Adrenal gland (tissue), 12 donors: ENCODE data around the gene CDCA4. TPM values are rescaled to one million over a fixed set of nuclear protein-coding genes. Genes with fewer than 3 reads are reported as not detected.
A peak's percentile ranks its signal among the peaks of the same experiment; 100 is the strongest.

ENCODE experiments used
- DNase-seq, 7 donors: peaks; one replicate each; pipeline ENCODE4 v3.0.0-alpha.2; 2019 to 2020
- H3K27ac ChIP-seq, 5 donors: fragments of 200-600 bp; sonication (generic) in 4 of 5; 1 replicate in 3 of 5; 2 replicates in 2 of 5; pipeline versions ENCODE4 v1.5.1 to v1.8.0; 2016 to 2020; ENCODE audit warnings: mild to moderate bottlenecking in 1 of 5
- H3K27me3 ChIP-seq: fragments of 200-600 bp; 2 replicates; pipeline ENCODE4 v1.8.0; 2021
- H3K36me3 ChIP-seq, 2 donors: fragments of 200-600 bp; replicated peaks in 1 of 2; 1 replicate in 1 of 2; 2 replicates in 1 of 2; pipeline versions ENCODE4 v1.5.1 to v1.8.0; 2018 to 2022
- H3K4me1 ChIP-seq, 2 donors: fragments of 200-600 bp; replicated peaks in 1 of 2; 1 replicate in 1 of 2; 2 replicates in 1 of 2; pipeline versions ENCODE4 v1.5.1 to v1.8.0; 2018 to 2021
- H3K4me3 ChIP-seq, 4 donors: fragments of 200-600 bp; sonication (generic) in 3 of 4; one replicate each; pipeline ENCODE4 v1.5.1; 2016 to 2018
- H3K9me3 ChIP-seq, 3 donors: fragments of 200-600 bp; sonication (generic) in 1 of 3; replicated peaks in 1 of 3; 1 replicate in 2 of 3; 2 replicates in 1 of 3; pipeline versions ENCODE4 v1.5.1 to v1.8.0; 2016 to 2021
- CTCF ChIP-seq, 6 experiments: fragments of 450-650 bp in 4 of 6; fragments of 200-600 bp in 2 of 6; sonication (generic) in 1 of 6; IDR thresholded peaks; 1 replicate in 5 of 6; 2 replicates in 1 of 6; pipeline versions ENCODE4 v1.5.1 to v1.8.0; 2016 to 2021; ENCODE audit warnings: antibody characterized with exemption in 6 of 6, mild to moderate bottlenecking in 2 of 6, moderate library complexity in 1 of 6
- POLR2A ChIP-seq, 2 donors: fragments of 450-650 bp; IDR thresholded peaks; one replicate each; pipeline ENCODE4 v1.6.1; 2017; ENCODE audit warnings: antibody characterized with exemption in 2 of 2, mild to moderate bottlenecking in 2 of 2, moderate library complexity in 1 of 2
- whole genome bisulfite sequencing, 4 donors: extraction: QIAGEN DNeasy Blood & Tissue Kit in 2 of 4; methylation state at CpG; one replicate each; pipeline versions ENCODE4 v1.1.5 to v1.1.7; 2013 to 2017; 5-methylcytosine and 5-hydroxymethylcytosine counted together
- intact Hi-C, 2 donors: fragments of 100-400 bp; cut with DNase I; formaldehyde crosslinking; loops; one replicate each; pipeline versions ENCODE4 v1.14.1 to v1.15.0; 2022 to 2023
- polyA plus RNA-seq, 3 donors: library from polyadenylated mRNA; stranded (reverse); fragments of 200-250 nt in 2 of 3; fragments of 350-450 nt in 1 of 3; fragmentation: Illumina TruSeq in 1 of 3; extraction: RNeasy Lipid Tissue Mini Kit (QIAGEN cat#74804) in 1 of 3; gene quantifications; one replicate each; pipeline ENCODE4 v1.2.3, GENCODE V29; 2013 to 2014
- total RNA-seq, 9 donors: library from RNA; depleted of rRNA in 4 of 9; stranded (reverse); fragments of >200 nt in 4 of 9; fragments of 120-200 nt in 1 of 9; fragmentation: NEBNext Ultra II Directional in 1 of 9; extraction: Animal tissue kit (Norgen Biotek cat#: 25700) in 1 of 9; gene quantifications; one replicate each; pipeline versions ENCODE4 v1.1.0 to v1.2.4, GENCODE V29; 2013 to 2023
- donor health status: healthy with polysubstance abuse.
- donor health status: Bipolar disorder and iron deficiency.
- donor health status: DM: yes; HTN: yes; CAD: no.
- donor health status: DM: no; HTN: no; CAD: no.
- donor health status: DM: no; HTN: no; CAD: no.
- donor health status: DM: yes; HTN: yes; CAD: no.

Gene CDCA4
- total and polyA plus RNA-seq, 12 donors: 0.66 to 10.5 (median 4.1) TPM

DNA sequence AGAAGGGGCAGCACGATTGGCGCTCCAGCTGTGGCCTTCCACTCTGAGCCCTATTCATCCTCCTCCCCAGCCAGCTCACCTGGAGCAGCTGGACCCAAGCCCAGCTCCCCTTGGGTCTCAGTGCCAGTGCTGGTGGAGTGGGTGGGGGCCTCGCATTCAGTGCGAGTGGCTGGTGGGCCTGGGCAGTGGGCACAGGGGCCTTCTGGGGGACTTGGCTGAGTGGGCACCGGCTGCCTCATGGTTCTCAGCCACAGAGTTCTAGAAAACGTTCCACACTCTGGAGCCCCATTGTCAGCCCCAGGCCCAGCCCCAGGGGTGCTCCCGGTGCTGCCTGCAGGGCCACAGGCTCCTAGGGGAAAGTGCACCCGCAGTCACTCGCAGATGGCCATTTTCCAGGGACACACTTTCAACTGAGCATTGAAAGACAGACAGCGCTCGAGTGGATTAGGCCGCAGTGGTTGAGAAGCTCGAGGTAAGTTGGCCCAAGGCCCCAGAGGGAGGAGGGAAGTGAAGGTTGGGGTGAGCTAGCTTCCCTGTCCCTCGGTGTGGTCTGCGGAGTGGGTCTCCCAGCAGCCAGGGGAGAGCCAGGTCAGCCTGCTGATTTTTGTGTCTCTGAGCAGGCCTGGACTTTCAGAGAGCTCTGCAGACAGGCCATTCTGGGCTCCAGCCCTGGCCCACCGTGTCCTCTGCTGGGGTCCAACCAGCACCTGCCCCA lies 31.5 kb downstream of the CDCA4 start:
- intact Hi-C loops: no loop called here
- WGBS, 4 donors: 90 to 93% (median 92%) methylated on average over 9 to 16 of the region's 16 CpGs
- no peak overlapping the region for H3K27ac ChIP-seq
- no peak for DNase-seq
- H3K9me3 ChIP-seq: no peaks in the 10 kb centered on the region
- TF ChIP-seq POLR2A (IDR thresholded peaks at IDR 0.05): no peak
- TF ChIP-seq CTCF (IDR thresholded peaks at IDR 0.05): no peak
- H3K27me3 ChIP-seq: no peaks in the 10 kb centered on the region
- H3K36me3 ChIP-seq: peaks cover 0 to 17% of the 10 kb centered on the region in 2 donors
- no peak overlapping the region for H3K4me3 ChIP-seq
- H3K4me1 ChIP-seq: peaks cover 5 to 14% of the 10 kb centered on the region in 2 donors

GRCh38 chr14:104986487-104987164 lies 34.3 kb downstream of the CDCA4 start:
- Histone ChIP-seq H3K36me3 (no peaks in the 10 kb centered on the region), H3K27ac (no peak overlapping the region), H3K9me3 (no peaks in the 10 kb centered on the region), H3K4me3 (peak overlapping the region in 2 of 4 donors; percentile 42 to 76), H3K27me3 (no peaks in the 10 kb centered on the region), H3K4me1 (peaks cover 5 to 14% of the 10 kb centered on the region in 2 donors)
- intact Hi-C loops: no loop called here
- TF ChIP-seq CTCF (IDR thresholded peaks at IDR 0.05) (no peak), POLR2A (IDR thresholded peaks at IDR 0.05) (no peak)
- no peak for DNase-seq
- WGBS, 4 donors: 49 to 86% (median 62%) methylated on average over 8 to 19 of the region's 19 CpGs

- H3K36me3 ChIP-seq: no peaks in the 10 kb centered on the region
- H3K4me3 ChIP-seq: peak within 1 kb of the TSS in 3 of 4 donors; percentile 42 to 87 (median 76)
- intact Hi-C loops: no loop called here
- TF ChIP-seq CTCF (IDR thresholded peaks at IDR 0.05) (no peak), POLR2A (IDR thresholded peaks at IDR 0.05) (no peak)
- H3K4me1 ChIP-seq: peaks cover 5 to 14% of the 10 kb centered on the region in 2 donors
- DNase-seq: peak in 5 of 7 donors; percentile 85 to 93 (median 87)
- peak within 1 kb of the TSS; percentile 10 to 74 (median 50) for H3K27ac ChIP-seq
- H3K27me3 ChIP-seq: no peaks in the 10 kb centered on the region
- H3K9me3 ChIP-seq: no peaks in the 10 kb centered on the region
- 0 to 2% (median 1%) methylated on average over 15 to 77 of the region's 77 CpGs for WGBS, 4 donors
Measured at GRCh38 chr14:104985675-104986486, 35.0 kb downstream of the CDCA4 start, which contains the start of gene CLBA1. Gene CLBA1 (plus strand): TSS chr14:104985788. CDS start chr14:104986432, 644 bp downstream.
